Body of pancreas (tissue), 4 donors: ENCODE results near the gene APOBEC3F. TPM values are rescaled to one million over a fixed set of nuclear protein-coding genes. Genes with fewer than 3 reads are reported as not detected.
A peak's percentile ranks its signal among the peaks of the same experiment; 100 is the strongest.

Source experiments
- ATAC-seq: fragments of 150-250 bp; one replicate; pipeline ENCODE4 v1.9.1; 2016
- DNase-seq, 4 donors: peaks; one replicate each; pipeline ENCODE4 v3.0.0-alpha.2; 2019
- H3K27ac ChIP-seq, 4 donors: fragments of 200-600 bp; sonication (generic); 1 replicate in 3 of 4; 2 replicates in 1 of 4; pipeline versions ENCODE4 v1.5.1 to v1.6.1; 2016 to 2019; ENCODE audit warnings: mild to moderate bottlenecking in 1 of 4, mixed read lengths in 1 of 4, moderate library complexity in 1 of 4
- H3K27me3 ChIP-seq, 2 donors: fragments of 200-600 bp; sonication (generic); one replicate each; pipeline ENCODE4 v1.6.0; 2016; ENCODE audit warnings: mild to moderate bottlenecking in 1 of 2
- H3K36me3 ChIP-seq, 2 donors: fragments of 200-600 bp; sonication (generic); replicated peaks in 1 of 2; 2 replicates each; pipeline ENCODE4 v1.5.1; 2016; ENCODE audit warnings: low read depth in 2 of 2; ENCODE audit not compliant: insufficient read depth in 1 of 2
- H3K4me1 ChIP-seq: fragments of 200-600 bp; sonication (generic); one replicate; pipeline ENCODE4 v1.6.0; 2016
- H3K4me3 ChIP-seq, 2 donors: fragments of 200-600 bp; sonication (generic); 1 replicate in 1 of 2; 2 replicates in 1 of 2; pipeline ENCODE4 v1.5.1; 2016 to 2019
- H3K9me3 ChIP-seq, 3 donors: fragments of 200-600 bp; sonication (generic); 1 replicate in 2 of 3; 2 replicates in 1 of 3; pipeline ENCODE4 v1.5.1; 2016
- CTCF ChIP-seq, 7 experiments: fragments of 450-650 bp in 4 of 7; fragments of 200-600 bp in 3 of 7; sonication (generic) in 3 of 7; IDR thresholded peaks; one replicate each; pipeline ENCODE4 v1.5.1; 2016 to 2019; ENCODE audit warnings: antibody characterized with exemption in 7 of 7
- POLR2A ChIP-seq, 3 donors: fragments of 450-650 bp; IDR thresholded peaks; one replicate each; pipeline ENCODE4 v1.6.1; 2016; ENCODE audit warnings: antibody characterized with exemption in 3 of 3, mild to moderate bottlenecking in 2 of 3
- WGBS, 2 donors: methylation state at CpG; one replicate each; pipeline ENCODE4 v1.1.5; 2017; 5-methylcytosine and 5-hydroxymethylcytosine counted together
- intact Hi-C: fragments of 100-400 bp; cut with DNase I; formaldehyde crosslinking; loops from one replicate; pipeline ENCODE4 v1.15.1; 2023
- total RNA-seq, 2 donors: library from RNA; depleted of rRNA; stranded (reverse); fragments of >200 nt; gene quantifications; one replicate each; pipeline ENCODE4 v1.1.0, GENCODE V29; 2016

The APOBEC3F gene
- total RNA-seq, 2 donors from 2014 or later: 0.52 to 0.99 TPM

GRCh38 chr22:39083212-39084165 is 42.8 kb downstream of the APOBEC3F start:
- H3K9me3 ChIP-seq: no peaks in the 10 kb centered on the region
- DNase-seq (no peak), ATAC-seq (no peak)
- WGBS, 2 donors: 72 to 77% methylated on average over 10 to 12 of the region's 14 CpGs
- no peak overlapping the region for H3K27ac ChIP-seq
- H3K4me3 ChIP-seq: no peak overlapping the region
- TF ChIP-seq CTCF (IDR thresholded peaks at IDR 0.05): no peak
- TF ChIP-seq POLR2A (IDR thresholded peaks at IDR 0.05): no peak
- no peaks in the 10 kb centered on the region for H3K27me3 ChIP-seq
- no peaks in the 10 kb centered on the region for H3K36me3 ChIP-seq
- intact Hi-C loops: no loop called here
- no peaks in the 10 kb centered on the region for H3K4me1 ChIP-seq

GRCh38 chr22:39084666-39085065 is 44.0 kb downstream of the APOBEC3F start:
- TF ChIP-seq POLR2A (IDR thresholded peaks at IDR 0.05) (no peak), CTCF (IDR thresholded peaks at IDR 0.05) (no peak)
- no peaks in the 10 kb centered on the region for H3K27me3 ChIP-seq
- no peak overlapping the region for H3K27ac ChIP-seq
- no peaks in the 10 kb centered on the region for H3K4me1 ChIP-seq
- WGBS, 2 donors: 78 to 89% methylated on average over 4 to 8 of the region's 8 CpGs
- DNase-seq (no peak), ATAC-seq (no peak)
- H3K36me3 ChIP-seq: no peaks in the 10 kb centered on the region
- H3K4me3 ChIP-seq: no peak overlapping the region
- H3K9me3 ChIP-seq: no peaks in the 10 kb centered on the region
- intact Hi-C loops: no loop called here

GRCh38 chr22:39087098-39087497 is 46.4 kb downstream of the APOBEC3F start:
- Histone ChIP-seq H3K36me3 (no peaks in the 10 kb centered on the region), H3K4me1 (no peaks in the 10 kb centered on the region), H3K27me3 (no peaks in the 10 kb centered on the region), H3K4me3 (no peak overlapping the region), H3K9me3 (no peaks in the 10 kb centered on the region), H3K27ac (no peak overlapping the region)
- 78 to 90% methylated on average over 4 to 5 of the region's 6 CpGs for WGBS, 2 donors
- DNase-seq: no peak
- intact Hi-C loops: no loop called here
- TF ChIP-seq POLR2A (IDR thresholded peaks at IDR 0.05) (no peak), CTCF (IDR thresholded peaks at IDR 0.05) (no peak)
- ATAC-seq: no peak

GRCh38 chr22:39087881-39088684 is 47.4 kb downstream of the APOBEC3F start:
- H3K4me3 ChIP-seq: no peak overlapping the region
- WGBS, 2 donors: 60 to 76% methylated on average over 8 to 18 of the region's 18 CpGs
- peak; percentile 36 for ATAC-seq
- TF ChIP-seq POLR2A (IDR thresholded peaks at IDR 0.05) (no peak), CTCF (IDR thresholded peaks at IDR 0.05) (no peak)
- H3K9me3 ChIP-seq: no peaks in the 10 kb centered on the region
- intact Hi-C loops: no loop called here
- no peaks in the 10 kb centered on the region for H3K27me3 ChIP-seq
- H3K36me3 ChIP-seq: no peaks in the 10 kb centered on the region
- H3K4me1 ChIP-seq: no peaks in the 10 kb centered on the region
- DNase-seq: no peak
- no peak overlapping the region for H3K27ac ChIP-seq
